Neural cell (in vitro differentiated cells): ENCODE measurements around the gene PISD. TPM values are rescaled to one million over a fixed set of nuclear protein-coding genes. Genes with fewer than 3 reads are reported as not detected.

Source experiments
- H2AFZ ChIP-seq: fragments of 200-600, 300-800 bp; sonication (generic), shearing (Covaris generic); 2 replicates; pipeline ENCODE4 v1.6.0; 2014; ENCODE audit warnings: low read depth, mild to moderate bottlenecking, antibody characterized with exemption, low read length, moderate library complexity
- H3F3A ChIP-seq: fragments of 200-600 bp; shearing (Covaris generic); 2 replicates; pipeline ENCODE4 v1.6.1; 2016; ENCODE audit warnings: mild to moderate bottlenecking, moderate library complexity, mixed read lengths, antibody characterized with exemption, low read length; ENCODE audit not compliant: insufficient read depth, poor library complexity, severe bottlenecking
- H3K27ac ChIP-seq: fragments of 200-600, 300-800 bp; sonication (generic), shearing (Covaris generic); 2 replicates; pipeline ENCODE4 v1.5.1; 2014; ENCODE audit warnings: mild to moderate bottlenecking, low read length, moderate library complexity
- H3K27me3 ChIP-seq: fragments of 300-800, 200-600 bp; sonication (generic), shearing (Covaris generic); 2 replicates; pipeline ENCODE4 v1.6.0; 2014; ENCODE audit warnings: mild to moderate bottlenecking, low read depth, low read length, moderate library complexity; ENCODE audit not compliant: insufficient read depth
- H3K36me3 ChIP-seq: fragments of 300-800, 200-600 bp; sonication (generic), shearing (Covaris generic); 2 replicates; pipeline ENCODE4 v1.5.1; 2014; ENCODE audit warnings: mild to moderate bottlenecking, antibody characterized with exemption, low read length, moderate library complexity; ENCODE audit not compliant: insufficient read depth
- H3K4me2 ChIP-seq: fragments of 300-800, 200-600 bp; sonication (generic), shearing (Covaris generic); 2 replicates; pipeline ENCODE4 v1.6.0; 2014; ENCODE audit warnings: mild to moderate bottlenecking, low read length
- H3K4me3 ChIP-seq: fragments of 300-800, 200-600 bp; sonication (generic), shearing (Covaris generic); 2 replicates; pipeline ENCODE4 v1.5.1; 2014; ENCODE audit warnings: mild to moderate bottlenecking, low read length, moderate library complexity
- H3K79me2 ChIP-seq: fragments of 200-600 bp; shearing (Covaris generic); replicated peaks from 2 replicates; pipeline ENCODE4 v1.6.0; 2014; ENCODE audit warnings: mild to moderate bottlenecking, low read length, moderate library complexity; ENCODE audit not compliant: insufficient read depth
- H3K9ac ChIP-seq: fragments of 300-800, 200-600 bp; sonication (generic), shearing (Covaris generic); 2 replicates; pipeline ENCODE4 v1.6.1; 2016; ENCODE audit warnings: mild to moderate bottlenecking, low read length, mixed read lengths
- H3K9me2 ChIP-seq: fragments of 200-600 bp; shearing (Covaris generic); 2 replicates; pipeline ENCODE4 v1.6.1; 2016; ENCODE audit warnings: mild to moderate bottlenecking, low read length, mixed read lengths; ENCODE audit not compliant: insufficient read depth
- H3K9me3 ChIP-seq: fragments of 200-600, 300-800 bp; sonication (generic), shearing (Covaris generic); 2 replicates; pipeline ENCODE4 v1.6.1; 2016; ENCODE audit warnings: mild to moderate bottlenecking, mixed run types, low read length, moderate library complexity, mixed read lengths
- H4K20me1 ChIP-seq: fragments of 200-600 bp; shearing (Covaris generic); 2 replicates; pipeline ENCODE4 v1.6.1; 2016; ENCODE audit warnings: mild to moderate bottlenecking, mixed run types; ENCODE audit not compliant: insufficient read depth
- CTCF ChIP-seq: fragments of 450-650 bp; IDR thresholded peaks from 2 replicates; pipeline ENCODE4 v1.5.1; 2014; ENCODE audit warnings: antibody characterized with exemption, mild to moderate bottlenecking, moderate library complexity; ENCODE audit not compliant: poor library complexity, severe bottlenecking
- EP300 ChIP-seq: fragments of 450-650 bp; conservative IDR thresholded peaks from 2 replicates; pipeline ENCODE4 v1.6.1; 2014; ENCODE audit warnings: antibody characterized with exemption, mild to moderate bottlenecking, moderate library complexity; ENCODE audit not compliant: poor library complexity, severe bottlenecking
- EZH2 ChIP-seq: fragments of 200-600, 300-800 bp; shearing (Covaris generic), sonication (generic); IDR thresholded peaks from 2 replicates; pipeline ENCODE4 v1.6.1; 2014; ENCODE audit warnings: antibody characterized with exemption, low read length, borderline replicate concordance, mild to moderate bottlenecking; ENCODE audit not compliant: insufficient read depth, poor library complexity, severe bottlenecking
- MXI1 ChIP-seq: fragments of 450-650 bp; conservative IDR thresholded peaks from 2 replicates; pipeline ENCODE4 v1.6.1; 2014; ENCODE audit warnings: antibody characterized with exemption, mild to moderate bottlenecking; ENCODE audit not compliant: poor library complexity, severe bottlenecking
- POLR2AphosphoS5 ChIP-seq: IDR thresholded peaks from 2 replicates; pipeline ENCODE4 v1.6.1; 2012
- RAD21 ChIP-seq: fragments of 450-650 bp; conservative IDR thresholded peaks from 2 replicates; pipeline ENCODE4 v1.6.1; 2014; ENCODE audit warnings: antibody characterized with exemption, mild to moderate bottlenecking, moderate library complexity
- REST ChIP-seq: IDR thresholded peaks from 2 replicates; pipeline ENCODE4 v1.6.1; 2012; ENCODE audit warnings: borderline replicate concordance
- SMC3 ChIP-seq: fragments of 450-650 bp; conservative IDR thresholded peaks from 2 replicates; pipeline ENCODE4 v1.6.1; 2014; ENCODE audit warnings: antibody characterized with exemption, mild to moderate bottlenecking, moderate library complexity; ENCODE audit not compliant: poor library complexity
- TAF1 ChIP-seq: IDR thresholded peaks from 2 replicates; pipeline ENCODE4 v1.6.1; 2012; ENCODE audit warnings: low read depth
- polyA plus RNA-seq: library from polyadenylated mRNA; depleted of rRNA; stranded (reverse); fragments of >200 nt; gene quantifications from 2 replicates; pipeline ENCODE4 v1.2.3, GENCODE V29; 2014

The PISD gene
- polyA plus RNA-seq, 1 donor from 2014 or later = 50.9 TPM

GRCh38 chr22:31604137-31604705, 57.8 kb downstream of the PISD start:
- Histone ChIP-seq H4K20me1 (no peaks in the 10 kb centered on the region), H3K27me3 (no peaks in the 10 kb centered on the region), H3K79me2 (no peaks in the 10 kb centered on the region), H2AFZ (no peak overlapping the region), H3K9ac (no peak overlapping the region), H3K27ac (no peak overlapping the region), H3K4me3 (no peak overlapping the region), H3K36me3 (no peaks in the 10 kb centered on the region), H3F3A (no peaks in the 10 kb centered on the region), H3K9me3 (no peaks in the 10 kb centered on the region), H3K9me2 (no peaks in the 10 kb centered on the region), H3K4me2 (no peak overlapping the region)
- TF ChIP-seq EP300 (no peak), TAF1 (no peak), SMC3 (no peak), RAD21 (no peak), EZH2 (no peak), CTCF (no peak), REST (no peak), MXI1 (no peak), POLR2AphosphoS5 (no peak)

GRCh38 chr22:31603574-31603973, 58.4 kb downstream of the PISD start:
- H3K9me3 ChIP-seq = no peaks in the 10 kb centered on the region
- no peaks in the 10 kb centered on the region for H3K9me2 ChIP-seq
- no peaks in the 10 kb centered on the region for H4K20me1 ChIP-seq
- no peaks in the 10 kb centered on the region for H3K79me2 ChIP-seq
- no peak for TF ChIP-seq CTCF
- TF ChIP-seq EP300 = no peak
- TF ChIP-seq TAF1 = no peak
- TF ChIP-seq POLR2AphosphoS5 = no peak
- no peak for TF ChIP-seq MXI1
- no peak for TF ChIP-seq RAD21
- no peak for TF ChIP-seq REST
- no peak for TF ChIP-seq SMC3
- TF ChIP-seq EZH2 = no peak
- no peak overlapping the region for H3K27ac ChIP-seq
- no peaks in the 10 kb centered on the region for H3F3A ChIP-seq
- H3K4me2 ChIP-seq = no peak overlapping the region
- H2AFZ ChIP-seq = no peak overlapping the region
- no peaks in the 10 kb centered on the region for H3K27me3 ChIP-seq
- no peak overlapping the region for H3K9ac ChIP-seq
- H3K4me3 ChIP-seq = no peak overlapping the region
- H3K36me3 ChIP-seq = no peaks in the 10 kb centered on the region
